H1 (cell line): ENCODE results near the gene CHCHD6. TPM values are rescaled to one million over a fixed set of nuclear protein-coding genes. Genes with fewer than 3 reads are reported as not detected.

Experiments used
- CTCF ChIA-PET: fragments of 300-600 bp; sonication (Branson Sonifier 250); formaldehyde crosslinking; loops from one replicate; lab custom pipeline; 2021; ENCODE audit not compliant: partially characterized antibody; lab: Charles Lee
- POLR2A ChIA-PET: fragments of 300-600 bp; sonication (Branson Sonifier 250); formaldehyde crosslinking; loops from one replicate; lab custom pipeline; 2021; ENCODE audit warnings: inconsistent platforms; ENCODE audit not compliant: partially characterized antibody; lab: Charles Lee
- DNase-seq, 2 experiments: peaks; one replicate each; pipeline versions ENCODE4 v3.0.0 to v3.0.0-alpha.2; 2010 to 2022; ENCODE audit warnings: low spot score in 2 of 2, low read depth in 1 of 2, mixed read lengths in 1 of 2
- FAIRE-seq: peaks from 2 replicates; lab custom pipeline; 2011; peaks lifted over from hg19 to GRCh38; lab: Jason Lieb, UNC
- H2AFZ ChIP-seq: 2 replicates; pipeline ENCODE4 v1.8.1; 2012; ENCODE audit warnings: low read length, inconsistent platforms
- H2AK5ac ChIP-seq: 2 replicates; pipeline ENCODE4 v1.6.1; 2013; ENCODE audit warnings: low read depth, low read length
- H2BK120ac ChIP-seq: replicated peaks from 2 replicates; pipeline ENCODE3; 2013; ENCODE audit warnings: low read depth, low read length, inconsistent platforms
- H2BK12ac ChIP-seq: 2 replicates; pipeline ENCODE4 v1.6.1; 2013; ENCODE audit warnings: low read depth, low read length
- H2BK15ac ChIP-seq: 2 replicates; pipeline ENCODE4 v1.6.1; 2013; ENCODE audit warnings: low read length
- H2BK20ac ChIP-seq: 2 replicates; pipeline ENCODE4 v1.6.1; 2013; ENCODE audit warnings: low read length
- H2BK5ac ChIP-seq: 2 replicates; pipeline ENCODE4 v1.6.1; 2013; ENCODE audit warnings: low read depth, low read length
- H3K14ac ChIP-seq: 2 replicates; pipeline ENCODE4 v1.6.1; 2013; ENCODE audit warnings: inconsistent platforms; ENCODE audit not compliant: insufficient read length
- H3K18ac ChIP-seq: 2 replicates; pipeline ENCODE4 v1.6.1; 2013; ENCODE audit warnings: low read length; ENCODE audit errors: extremely low read depth
- H3K23ac ChIP-seq: 2 replicates; pipeline ENCODE4 v1.6.1; 2013; ENCODE audit warnings: inconsistent platforms; ENCODE audit not compliant: insufficient read length
- H3K23me2 ChIP-seq: 2 replicates; pipeline ENCODE4 v1.6.1; 2013; ENCODE audit warnings: low read depth, low read length
- H3K27ac ChIP-seq: 2 replicates; pipeline ENCODE4 v1.6.1; 2011; ENCODE audit warnings: low read depth, low read length, inconsistent platforms
- H3K27me3 ChIP-seq, 4 experiments: replicated peaks in 1 of 4; 1 replicate in 1 of 4; 2 replicates in 3 of 4; pipeline versions ENCODE4 v1.6.1 to v1.8.1; 2011 to 2013; ENCODE audit warnings: low read length in 3 of 4, mild to moderate bottlenecking in 3 of 4, inconsistent platforms in 2 of 4, mixed read lengths in 2 of 4, moderate library complexity in 1 of 4; ENCODE audit not compliant: control insufficient read depth in 3 of 4, insufficient read depth in 3 of 4; ENCODE audit errors: extremely low read depth in 1 of 4
- H3K36me3 ChIP-seq, 4 experiments: 2 replicates each; pipeline versions ENCODE4 v1.6.1 to v1.8.1; 2011 to 2013; ENCODE audit warnings: mild to moderate bottlenecking in 4 of 4, low read length in 3 of 4, moderate library complexity in 2 of 4, control low read depth in 1 of 4, inconsistent platforms in 1 of 4; ENCODE audit not compliant: insufficient read depth in 4 of 4, control insufficient read depth in 2 of 4
- H3K4ac ChIP-seq: replicated peaks from 2 replicates; pipeline ENCODE3; 2013; ENCODE audit warnings: low read length, low read depth, mixed read lengths, inconsistent platforms; ENCODE audit not compliant: insufficient read length
- H3K4me1 ChIP-seq, 4 experiments: replicated peaks in 1 of 4; 1 replicate in 1 of 4; 2 replicates in 3 of 4; pipeline versions ENCODE4 v1.6.1 to v1.8.1; 2011 to 2013; ENCODE audit warnings: low read length in 3 of 4, inconsistent platforms in 2 of 4, mixed read lengths in 1 of 4; ENCODE audit not compliant: insufficient read depth in 4 of 4, control insufficient read depth in 3 of 4
- H3K4me2 ChIP-seq, 2 experiments: 2 replicates each; pipeline versions ENCODE4 v1.6.1 to v1.8.1; 2011 to 2013; ENCODE audit warnings: low read depth in 2 of 2, low read length in 2 of 2, control low read depth in 1 of 2, inconsistent platforms in 1 of 2, mild to moderate bottlenecking in 1 of 2; ENCODE audit not compliant: insufficient read depth in 1 of 2
- H3K4me3 ChIP-seq, 4 experiments: fragments of 200-600, 300-600 bp in 1 of 4; sonication (generic), shearing (Covaris generic), sonication (Bioruptor Twin) in 1 of 4; 2 replicates each; pipeline versions ENCODE4 v1.5.1 to v1.8.1; 2011 to 2016; ENCODE audit warnings: low read length in 4 of 4, low read depth in 3 of 4, control low read depth in 2 of 4, inconsistent platforms in 2 of 4, mild to moderate bottlenecking in 2 of 4, mixed read lengths in 1 of 4, moderate library complexity in 1 of 4; ENCODE audit not compliant: insufficient read depth in 2 of 4; ENCODE audit errors: extremely low read depth in 1 of 4
- H3K56ac ChIP-seq: replicated peaks from 2 replicates; pipeline ENCODE3; 2013; ENCODE audit warnings: low read depth, mild to moderate bottlenecking, mixed read lengths, low read length, inconsistent platforms; ENCODE audit not compliant: insufficient read length
- H3K79me1 ChIP-seq: 2 replicates; pipeline ENCODE4 v1.6.1; 2013; ENCODE audit warnings: low read depth, low read length, control low read depth
- H3K79me2 ChIP-seq, 2 experiments: 2 replicates each; pipeline versions ENCODE4 v1.6.1 to v1.8.1; 2012 to 2013; ENCODE audit warnings: low read length in 2 of 2, mild to moderate bottlenecking in 2 of 2, inconsistent platforms in 1 of 2; ENCODE audit not compliant: insufficient read depth in 2 of 2, control insufficient read depth in 1 of 2
- H3K9ac ChIP-seq, 4 experiments: replicated peaks in 1 of 4; 1 replicate in 1 of 4; 2 replicates in 3 of 4; pipeline versions ENCODE4 v1.6.1 to v1.8.1; 2011 to 2013; ENCODE audit warnings: low read depth in 3 of 4, low read length in 3 of 4, control low read depth in 2 of 4, mild to moderate bottlenecking in 2 of 4, moderate library complexity in 2 of 4, inconsistent platforms in 1 of 4; ENCODE audit errors: extremely low read depth in 1 of 4
- H3K9me3 ChIP-seq, 2 experiments: 2 replicates each; pipeline versions ENCODE4 v1.6.1 to v1.8.1; 2012 to 2013; ENCODE audit warnings: mild to moderate bottlenecking in 2 of 2, moderate library complexity in 2 of 2, control low read depth in 1 of 2, inconsistent platforms in 1 of 2, low read depth in 1 of 2, low read length in 1 of 2, mixed read lengths in 1 of 2; ENCODE audit not compliant: insufficient read depth in 2 of 2
- H4K20me1 ChIP-seq, 2 experiments: replicated peaks in 1 of 2; 2 replicates each; pipeline versions ENCODE3 to v1.8.1; 2011 to 2013; ENCODE audit warnings: inconsistent platforms in 2 of 2, low read length in 2 of 2, mild to moderate bottlenecking in 1 of 2; ENCODE audit not compliant: insufficient read depth in 2 of 2, control insufficient read depth in 1 of 2
- H4K5ac ChIP-seq: 2 replicates; pipeline ENCODE4 v1.6.1; 2013; ENCODE audit warnings: low read length, low read depth, mixed read lengths, inconsistent platforms; ENCODE audit not compliant: insufficient read length
- H4K8ac ChIP-seq: 2 replicates; pipeline ENCODE4 v1.8.0; 2013; ENCODE audit warnings: mild to moderate bottlenecking, moderate library complexity, low read length, inconsistent platforms; ENCODE audit not compliant: insufficient read depth; ENCODE audit errors: extremely low read depth
- H4K91ac ChIP-seq: replicated peaks from 2 replicates; pipeline ENCODE3; 2013; ENCODE audit warnings: low read length, mixed read lengths, inconsistent platforms; ENCODE audit not compliant: insufficient read length
- CBX8 ChIP-seq: fragments of 300-800, 300-1000 bp; sonication (generic); IDR thresholded peaks from 2 replicates; pipeline ENCODE4 v1.7.1; 2016; ENCODE audit warnings: low read depth, low read length, borderline replicate concordance
- EP300 ChIP-seq, 2 experiments: IDR thresholded peaks; 1 replicate in 1 of 2; 2 replicates in 1 of 2; pipeline ENCODE4 v1.6.1; 2011 to 2012; ENCODE audit warnings: low read depth in 2 of 2, low read length in 2 of 2, mild to moderate bottlenecking in 2 of 2, borderline replicate concordance in 1 of 2, inconsistent platforms in 1 of 2, moderate library complexity in 1 of 2
- KDM1A ChIP-seq: fragments of 200-600, 300-600 bp; sonication (generic); IDR thresholded peaks from 2 replicates; pipeline ENCODE4 v1.7.1; 2016; ENCODE audit warnings: mild to moderate bottlenecking, low read length, borderline replicate concordance
- SRF ChIP-seq: IDR thresholded peaks from 2 replicates; pipeline ENCODE4 v1.6.1; 2011; ENCODE audit warnings: mild to moderate bottlenecking, low read depth, low read length, moderate library complexity
- TBP ChIP-seq: IDR thresholded peaks from 2 replicates; pipeline ENCODE4 v1.6.1; 2011; ENCODE audit warnings: low read depth, low read length, improper control_type of control experiment
- TCF12 ChIP-seq: IDR thresholded peaks from 2 replicates; pipeline ENCODE4 v1.6.1; 2011; ENCODE audit warnings: low read depth, mild to moderate bottlenecking, low read length
- WGBS, 2 experiments: shearing (Covaris generic) in 1 of 2; methylation state at CpG; one replicate each; pipeline versions ENCODE4 v1.1.6 to v1.1.7; 2013 to 2015; ENCODE audit warnings: low lambda C conversion rate in 2 of 2, mixed read lengths in 2 of 2, inconsistent platforms in 1 of 2, low coverage in 1 of 2, missing lambda C conversion rate in 1 of 2; ENCODE audit not compliant: insufficient replicate concordance in 2 of 2, insufficient coverage in 1 of 2, insufficient read length in 1 of 2; ENCODE audit errors: extremely low coverage in 1 of 2, missing lambda C conversion rate in 1 of 2; 5-methylcytosine and 5-hydroxymethylcytosine counted together
- polyA plus RNA-seq, 7 experiments: library from polyadenylated mRNA; depleted of rRNA in 3 of 7; stranded (reverse) in 5 of 7; unstranded in 2 of 7; fragments of >200 nt in 5 of 7; fragments of 200-250 nt in 2 of 7; gene quantifications; 1 replicate in 5 of 7; 2 replicates in 1 of 7; 4 replicates in 1 of 7; pipeline versions ENCODE4 v1.2.1 to v1.2.3, GENCODE V29; 2011 to 2013; ENCODE audit warnings: missing spikeins in 2 of 7, mixed read lengths in 2 of 7
- total RNA-seq: library from RNA; stranded (reverse); fragmentation: NEBNext Ultra II Directional; extraction: Animal tissue kit (Norgen Biotek cat#: 25700); gene quantifications from 2 replicates; pipeline ENCODE4 v1.2.1, GENCODE V29; 2021

The CHCHD6 gene
- total and polyA plus RNA-seq, 2 of the 8 experiments (the other 6 are each of a cell fraction or from before 2014, with no cell fraction given), result 32.4 to 37.6 TPM

DNA sequence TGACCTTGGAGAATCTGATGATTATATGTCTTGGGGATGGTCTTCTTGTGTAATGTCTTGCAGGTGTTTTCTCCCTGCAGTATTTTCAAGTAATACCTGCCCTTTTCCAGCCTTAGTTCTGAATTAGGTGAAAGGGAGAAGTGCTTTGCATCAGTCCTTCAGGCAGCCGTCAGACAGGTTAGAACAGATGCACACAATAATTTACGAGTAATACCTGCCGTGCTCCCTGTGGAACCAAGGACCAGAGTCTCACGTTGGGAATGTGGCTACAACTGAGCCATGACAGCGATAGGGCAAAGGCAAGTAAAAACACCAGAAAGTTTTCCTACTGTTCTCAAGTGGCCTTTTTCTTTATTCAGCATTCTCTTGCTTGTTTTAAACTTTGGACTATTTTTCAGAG is 69.1 kb downstream of the CHCHD6 start:
- peaks cover 0 to 3% (median 2%) of the 10 kb centered on the region in 4 experiments; a peak in 3 of 7 replicates for H3K4me1 ChIP-seq
- WGBS, 2 experiments, result 89% methylated on average over 5 of the region's 5 CpGs; no CpG with 5 or more reads in 1 of the 2 experiments
- H2AK5ac ChIP-seq, result no peak overlapping the region
- H3K23ac ChIP-seq, result no peak overlapping the region
- H4K5ac ChIP-seq, result no peak overlapping the region
- H4K20me1 ChIP-seq, result no peaks in the 10 kb centered on the region
- no peaks in the 10 kb centered on the region for H3K23me2 ChIP-seq
- H3K79me1 ChIP-seq, result no peaks in the 10 kb centered on the region; the same call in 1 of the 2 replicates
- no peak overlapping the region for H3K14ac ChIP-seq
- no peak overlapping the region for H3K9ac ChIP-seq
- H2BK5ac ChIP-seq, result no peak overlapping the region
- H3K18ac ChIP-seq, result no peak overlapping the region
- H4K91ac ChIP-seq, result no peak overlapping the region
- TF ChIP-seq TCF12 (no peak), KDM1A (no peak), TBP (no peak), CBX8 (no peak), EP300 (IDR thresholded peaks at IDR 0.05; ENCODE audit: borderline replicate concordance in 1 of 2, low read depth in 2 of 2, low read length in 2 of 2) (no peak), SRF (no peak)
- no peak overlapping the region for H3K4me3 ChIP-seq
- FAIRE-seq (no peak), DNase-seq (no peak)
- ChIA-PET POLR2A (no interaction called here), CTCF (no interaction called here)
- peaks cover 0 to 9% of the 10 kb centered on the region in 2 experiments; a peak in 1 of 4 replicates for H3K79me2 ChIP-seq
- H3K4me2 ChIP-seq, result no peak overlapping the region
- H4K8ac ChIP-seq, result no peak overlapping the region
- no peak overlapping the region for H2BK20ac ChIP-seq
- no peak overlapping the region for H2BK15ac ChIP-seq
- no peak overlapping the region for H2AFZ ChIP-seq
- no peak overlapping the region for H3K4ac ChIP-seq
- H3K56ac ChIP-seq, result no peak overlapping the region
- no peak overlapping the region for H2BK12ac ChIP-seq
- H3K9me3 ChIP-seq, result peaks cover 3 to 7% of the 10 kb centered on the region in 2 experiments; a peak in 2 of 4 replicates
- H3K36me3 ChIP-seq, result no peaks in the 10 kb centered on the region
- no peak overlapping the region for H2BK120ac ChIP-seq
- no peak overlapping the region for H3K27ac ChIP-seq
- H3K27me3 ChIP-seq, result no peaks in the 10 kb centered on the region
